HEK293T (cell line): ENCODE measurements around the gene PRRC1.

ENCODE experiments used
- BHLHE40 ChIP-seq: fragments of 450-650 bp; IDR thresholded peaks from 2 replicates; pipeline ENCODE4 v1.6.1; 2016; ENCODE audit warnings: mild to moderate bottlenecking, moderate library complexity, borderline replicate concordance
- ELF4 ChIP-seq: fragments of 450-650 bp; IDR thresholded peaks from 2 replicates; pipeline ENCODE4 v1.6.1; 2017; ENCODE audit warnings: antibody characterized with exemption
- FOXA1 ChIP-seq: fragments of 450-650 bp; IDR thresholded peaks from 2 replicates; pipeline ENCODE4 v1.6.1; 2016; ENCODE audit warnings: mild to moderate bottlenecking
- FOXM1 ChIP-seq: fragments of 450-650 bp; IDR thresholded peaks from 2 replicates; pipeline ENCODE4 v1.6.1; 2017; ENCODE audit warnings: mild to moderate bottlenecking, borderline replicate concordance
- HDGF ChIP-seq: fragments of 450-650 bp; IDR thresholded peaks from 2 replicates; pipeline ENCODE4 v1.6.1; 2017; ENCODE audit warnings: antibody characterized with exemption, borderline replicate concordance
- NFRKB ChIP-seq: fragments of 450-650 bp; IDR thresholded peaks from 2 replicates; pipeline ENCODE4 v1.6.1; 2016; ENCODE audit warnings: mild to moderate bottlenecking, moderate library complexity
- SP1 ChIP-seq: fragments of 450-650 bp; IDR thresholded peaks from 2 replicates; pipeline ENCODE4 v1.6.1; 2017
- SUZ12 ChIP-seq: fragments of 450-650 bp; IDR thresholded peaks from 2 replicates; pipeline ENCODE4 v1.6.1; 2016; ENCODE audit warnings: mild to moderate bottlenecking
- TARDBP ChIP-seq: fragments of 450-650 bp; IDR thresholded peaks from 2 replicates; pipeline ENCODE4 v1.6.1; 2016
- ZNF384 ChIP-seq: fragments of 450-650 bp; IDR thresholded peaks from 2 replicates; pipeline ENCODE4 v1.6.1; 2016
- TF ChIP-seq, protein P1 (sequence below): fragments of 450-650 bp; IDR thresholded peaks from 2 replicates; pipeline ENCODE4 v1.6.1; 2016

DNA sequence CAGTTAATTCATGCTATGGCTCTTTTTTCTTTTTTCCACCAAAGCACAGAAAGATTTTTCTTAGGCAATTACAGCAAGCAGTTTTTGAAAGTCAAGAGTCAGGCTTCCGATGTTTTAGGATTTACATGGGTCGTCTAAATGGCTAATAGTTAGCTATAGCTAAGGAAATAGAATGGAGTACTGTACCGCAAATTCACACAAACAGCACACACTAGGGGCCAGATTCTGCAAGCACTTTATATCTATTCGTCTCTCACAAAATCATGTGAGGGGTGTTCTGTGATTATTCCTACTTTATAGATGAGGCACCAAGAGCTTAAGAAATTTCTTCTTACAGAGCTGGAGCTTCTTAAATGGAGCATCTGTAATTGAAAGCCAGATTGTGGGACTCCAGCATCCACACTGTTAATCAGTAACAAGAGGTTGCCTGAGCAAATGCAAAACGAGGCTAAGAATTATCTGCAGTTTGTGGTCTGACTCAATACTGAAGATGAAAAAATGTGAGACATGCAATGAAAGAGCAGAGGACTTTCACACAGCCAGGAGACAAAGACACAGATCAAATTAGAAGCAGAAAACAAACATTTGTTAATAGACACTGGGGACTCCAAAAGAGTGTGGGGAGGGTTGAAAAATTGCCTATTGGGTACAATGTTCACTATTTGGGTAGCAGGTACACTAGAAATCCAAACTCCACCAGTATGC is 68.8 kb downstream of the PRRC1 start:
- TF ChIP-seq FOXM1 (no peak), NFRKB (no peak), ELF4 (no peak), BHLHE40 (no peak), ZNF384 (no peak), FOXA1 (no peak), HDGF (no peak), SUZ12 (no peak), SP1 (no peak), TARDBP (no peak)
- TF ChIP-seq, protein P1, sequence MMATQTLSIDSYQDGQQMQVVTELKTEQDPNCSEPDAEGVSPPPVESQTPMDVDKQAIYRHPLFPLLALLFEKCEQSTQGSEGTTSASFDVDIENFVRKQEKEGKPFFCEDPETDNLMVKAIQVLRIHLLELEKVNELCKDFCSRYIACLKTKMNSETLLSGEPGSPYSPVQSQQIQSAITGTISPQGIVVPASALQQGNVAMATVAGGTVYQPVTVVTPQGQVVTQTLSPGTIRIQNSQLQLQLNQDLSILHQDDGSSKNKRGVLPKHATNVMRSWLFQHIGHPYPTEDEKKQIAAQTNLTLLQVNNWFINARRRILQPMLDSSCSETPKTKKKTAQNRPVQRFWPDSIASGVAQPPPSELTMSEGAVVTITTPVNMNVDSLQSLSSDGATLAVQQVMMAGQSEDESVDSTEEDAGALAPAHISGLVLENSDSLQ = no peak
